Measurements from ENCODE around the gene PPP1R9A.

DNA sequence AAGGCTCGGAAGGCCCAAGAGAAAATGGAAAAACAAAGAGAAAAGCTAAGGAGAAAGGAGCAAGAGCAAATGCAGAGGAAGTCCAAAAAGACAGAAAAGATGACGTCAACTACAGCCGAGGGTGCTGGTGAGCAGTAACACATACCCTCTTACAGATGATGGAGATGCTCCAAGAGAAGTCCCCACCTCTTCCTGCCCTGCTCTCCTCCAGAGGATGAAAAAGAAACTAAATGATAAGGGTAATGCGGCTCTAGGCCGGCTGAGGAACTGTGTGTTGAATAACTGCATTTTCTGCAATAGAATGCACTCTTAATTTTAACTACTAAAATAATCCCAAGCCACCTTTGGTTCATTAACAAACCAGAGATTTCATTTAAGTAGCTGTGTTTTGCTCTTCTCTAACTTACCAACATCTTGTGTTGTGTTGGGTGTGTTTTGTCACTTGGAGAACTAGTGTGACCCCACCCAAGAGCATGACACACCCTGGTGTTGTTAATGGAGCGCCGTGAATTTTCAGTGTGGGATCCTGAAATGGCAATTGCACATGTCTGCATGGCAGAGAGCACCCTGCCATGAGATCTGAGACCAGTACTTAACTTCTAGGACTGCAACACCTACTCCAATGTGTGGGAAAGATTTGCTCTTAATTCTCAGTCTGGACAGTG lies 382.9 kb downstream of the PPP1R9A start:
- TF ChIP-seq POLR2A (IDR thresholded peaks at IDR 0.05; ENCODE audit: low read depth) = no peak
- no peak for TF ChIP-seq POLR2AphosphoS5 (IDR thresholded peaks at IDR 0.05)
- TF ChIP-seq, protein P1, sequence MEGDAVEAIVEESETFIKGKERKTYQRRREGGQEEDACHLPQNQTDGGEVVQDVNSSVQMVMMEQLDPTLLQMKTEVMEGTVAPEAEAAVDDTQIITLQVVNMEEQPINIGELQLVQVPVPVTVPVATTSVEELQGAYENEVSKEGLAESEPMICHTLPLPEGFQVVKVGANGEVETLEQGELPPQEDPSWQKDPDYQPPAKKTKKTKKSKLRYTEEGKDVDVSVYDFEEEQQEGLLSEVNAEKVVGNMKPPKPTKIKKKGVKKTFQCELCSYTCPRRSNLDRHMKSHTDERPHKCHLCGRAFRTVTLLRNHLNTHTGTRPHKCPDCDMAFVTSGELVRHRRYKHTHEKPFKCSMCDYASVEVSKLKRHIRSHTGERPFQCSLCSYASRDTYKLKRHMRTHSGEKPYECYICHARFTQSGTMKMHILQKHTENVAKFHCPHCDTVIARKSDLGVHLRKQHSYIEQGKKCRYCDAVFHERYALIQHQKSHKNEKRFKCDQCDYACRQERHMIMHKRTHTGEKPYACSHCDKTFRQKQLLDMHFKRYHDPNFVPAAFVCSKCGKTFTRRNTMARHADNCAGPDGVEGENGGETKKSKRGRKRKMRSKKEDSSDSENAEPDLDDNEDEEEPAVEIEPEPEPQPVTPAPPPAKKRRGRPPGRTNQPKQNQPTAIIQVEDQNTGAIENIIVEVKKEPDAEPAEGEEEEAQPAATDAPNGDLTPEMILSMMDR (IDR thresholded peaks at IDR 0.05) = no peak
- TF ChIP-seq EP300 (IDR thresholded peaks at IDR 0.05) = no peak

Data from esophagus muscularis mucosa (tissue), 4 donors.